Bronchial epithelial cell (primary cell): ENCODE results near the gene RALBP1. TPM values are rescaled to one million over a fixed set of nuclear protein-coding genes. Genes with fewer than 3 reads are reported as not detected.
A peak's percentile ranks its signal among the peaks of the same experiment; 100 is the strongest.
"Not testable (repeated sequence)": the region's sequence is repeated elsewhere in the genome, so short reads cannot be mapped to it uniquely, and the experiment has no call there.

Experiments used
- DNase-seq: peaks from one replicate; pipeline ENCODE4 v3.0.0-alpha.2; 2010; ENCODE audit warnings: low read depth
- FAIRE-seq: peaks from 2 replicates; lab custom pipeline; 2011; peaks lifted over from hg19 to GRCh38; lab: Jason Lieb, UNC
- H3K27me3 ChIP-seq: 2 replicates; pipeline ENCODE4 v1.5.1; 2011; ENCODE audit warnings: low read length; ENCODE audit not compliant: control insufficient read depth, insufficient read depth
- H3K36me3 ChIP-seq: 2 replicates; pipeline ENCODE4 v1.5.1; 2011; ENCODE audit warnings: low read length; ENCODE audit not compliant: control insufficient read depth, insufficient read depth
- H3K4me3 ChIP-seq: 2 replicates; pipeline ENCODE4 v1.5.1; 2011; ENCODE audit warnings: mild to moderate bottlenecking, low read depth, low read length, control low read depth
- total RNA-seq: library from RNA; depleted of rRNA; stranded (reverse); fragments of >200 nt; gene quantifications from 2 replicates; pipeline ENCODE4 v1.2.1, GENCODE V29; 2014
- TF ChIP-seq, protein P1 (sequence below): IDR thresholded peaks from 2 replicates; pipeline ENCODE4 v1.5.1; 2011; ENCODE audit warnings: mild to moderate bottlenecking, moderate library complexity, low read length, control low read depth, inconsistent platforms; ENCODE audit not compliant: insufficient read depth, severe bottlenecking

The RALBP1 gene
- total RNA-seq, 1 donor from 2014 or later = 63.7 TPM

- no peak overlapping the region for H3K4me3 ChIP-seq
- H3K36me3 ChIP-seq = no peaks in the 10 kb centered on the region
- FAIRE-seq (no peak), DNase-seq (no peak)
- no peaks in the 10 kb centered on the region for H3K27me3 ChIP-seq
- TF ChIP-seq, protein P1, sequence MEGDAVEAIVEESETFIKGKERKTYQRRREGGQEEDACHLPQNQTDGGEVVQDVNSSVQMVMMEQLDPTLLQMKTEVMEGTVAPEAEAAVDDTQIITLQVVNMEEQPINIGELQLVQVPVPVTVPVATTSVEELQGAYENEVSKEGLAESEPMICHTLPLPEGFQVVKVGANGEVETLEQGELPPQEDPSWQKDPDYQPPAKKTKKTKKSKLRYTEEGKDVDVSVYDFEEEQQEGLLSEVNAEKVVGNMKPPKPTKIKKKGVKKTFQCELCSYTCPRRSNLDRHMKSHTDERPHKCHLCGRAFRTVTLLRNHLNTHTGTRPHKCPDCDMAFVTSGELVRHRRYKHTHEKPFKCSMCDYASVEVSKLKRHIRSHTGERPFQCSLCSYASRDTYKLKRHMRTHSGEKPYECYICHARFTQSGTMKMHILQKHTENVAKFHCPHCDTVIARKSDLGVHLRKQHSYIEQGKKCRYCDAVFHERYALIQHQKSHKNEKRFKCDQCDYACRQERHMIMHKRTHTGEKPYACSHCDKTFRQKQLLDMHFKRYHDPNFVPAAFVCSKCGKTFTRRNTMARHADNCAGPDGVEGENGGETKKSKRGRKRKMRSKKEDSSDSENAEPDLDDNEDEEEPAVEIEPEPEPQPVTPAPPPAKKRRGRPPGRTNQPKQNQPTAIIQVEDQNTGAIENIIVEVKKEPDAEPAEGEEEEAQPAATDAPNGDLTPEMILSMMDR = no peak
Observed at GRCh38 chr18:9466846-9467245, 8.5 kb upstream of the RALBP1 start.

- Histone ChIP-seq H3K27me3 (no peaks in the 10 kb centered on the region), H3K36me3 (no peaks in the 10 kb centered on the region), H3K4me3 (no peak overlapping the region)
- TF ChIP-seq, protein P1 = no peak
- DNase-seq (no peak), FAIRE-seq (no peak)
Observed at GRCh38 chr18:9468998-9469397, 6.3 kb upstream of the RALBP1 start.

DNA sequence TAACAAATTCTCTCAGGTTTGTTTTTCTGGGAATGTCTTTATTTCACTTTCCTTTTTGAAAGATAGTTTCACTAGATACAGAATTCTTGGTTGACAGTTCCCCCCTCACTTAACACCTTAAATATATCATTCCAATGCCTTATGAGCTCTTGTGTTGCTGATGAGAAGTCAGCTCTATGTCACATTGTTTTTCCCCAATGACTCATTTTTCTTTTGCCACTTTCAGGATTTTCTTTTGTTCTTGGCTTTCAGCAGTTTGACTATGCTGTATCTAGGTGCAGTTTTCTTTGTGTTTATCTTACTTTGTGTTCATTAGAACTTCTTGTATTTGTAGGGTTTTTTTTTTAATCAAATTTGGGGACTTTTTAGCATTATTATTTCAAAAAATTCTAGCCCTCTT is 5.6 kb upstream of the RALBP1 start:
- Histone ChIP-seq H3K27me3 (no peaks in the 10 kb centered on the region), H3K36me3 (no peaks in the 10 kb centered on the region), H3K4me3 (no peak overlapping the region)
- DNase-seq (peak; percentile 64), FAIRE-seq (no peak)
- TF ChIP-seq, protein P1 = no peak

DNA sequence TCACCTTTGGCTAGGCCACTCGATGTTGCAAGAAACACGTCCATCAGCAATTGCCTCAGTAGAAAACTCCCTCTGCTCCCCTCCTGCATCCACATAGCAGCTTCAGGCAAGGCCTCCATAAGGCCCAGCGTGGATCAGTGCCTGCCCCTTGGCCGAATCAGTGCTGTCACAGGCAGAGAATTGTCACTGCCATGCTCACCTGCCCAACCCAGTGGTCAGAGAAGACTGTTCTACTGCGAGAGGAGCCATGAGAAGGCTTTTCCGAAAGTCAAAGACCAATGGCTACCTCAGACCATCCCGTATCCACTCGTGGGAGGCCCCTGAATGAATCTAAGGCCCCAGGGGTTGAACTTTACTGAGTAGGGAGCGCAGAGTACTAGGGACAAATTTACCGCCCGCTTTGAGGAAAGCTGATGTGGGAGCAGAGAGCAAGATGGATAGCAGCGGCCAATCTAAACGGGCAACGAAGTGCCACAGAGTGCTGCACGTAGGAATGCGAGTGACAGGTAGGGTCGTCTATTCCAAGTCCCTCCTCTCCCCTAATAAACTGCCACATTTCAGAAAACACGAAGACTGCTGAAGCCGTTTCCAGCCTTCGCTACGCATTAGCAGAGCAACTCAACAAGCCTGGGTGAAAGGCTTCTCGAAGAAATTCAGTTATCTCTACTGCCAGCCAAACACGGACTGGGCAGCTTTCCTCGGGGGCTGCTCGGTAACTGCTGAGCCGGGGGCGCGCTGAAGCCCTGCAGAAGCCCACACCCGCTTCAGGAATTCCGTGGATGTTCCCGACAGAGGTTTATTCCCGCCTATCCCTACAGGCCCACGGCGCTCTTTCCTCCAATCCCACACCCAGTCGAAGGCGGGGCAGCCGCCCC is 968 bp upstream of the RALBP1 start:
- Histone ChIP-seq H3K36me3 (peaks cover 5% of the 10 kb centered on the region), H3K27me3 (no peaks in the 10 kb centered on the region), H3K4me3 (peak overlapping the region; percentile 93)
- FAIRE-seq (no peak), DNase-seq (no peak)
- TF ChIP-seq, protein P1 = no peak

GRCh38 chr18:9475643-9476591 is 604 bp downstream of the RALBP1 start:
- TF ChIP-seq, protein P1 = no peak
- FAIRE-seq = no peak
- no peaks in the 10 kb centered on the region for H3K27me3 ChIP-seq
- DNase-seq = peak; percentile 49
- H3K36me3 ChIP-seq = peaks cover 5% of the 10 kb centered on the region
- H3K4me3 ChIP-seq = peak overlapping the region; percentile 93

DNA sequence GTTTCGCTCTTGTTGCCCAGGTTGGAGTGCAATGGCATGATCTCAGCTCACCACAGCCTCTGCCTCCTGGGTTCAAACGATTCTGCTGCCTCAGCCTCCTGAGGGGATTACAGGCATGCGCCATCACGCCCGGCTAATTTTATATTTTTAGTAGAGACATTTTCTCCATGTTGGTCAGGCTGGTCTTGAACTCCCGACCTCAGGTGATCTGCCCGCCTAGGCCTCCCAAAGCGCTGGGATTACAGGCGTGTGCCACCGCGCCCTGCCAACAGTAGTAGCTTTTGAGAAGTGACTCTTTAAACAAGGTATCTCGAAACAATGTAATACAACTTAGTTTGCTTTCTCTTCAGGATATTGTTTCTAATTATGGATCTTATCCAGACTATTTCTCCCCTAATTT is 1.6 kb downstream of the RALBP1 start:
- not testable (repeated sequence) for FAIRE-seq, H3K27me3 ChIP-seq, H3K36me3 ChIP-seq, H3K4me3 ChIP-seq, DNase-seq
